HEK293 (cell line): ENCODE measurements around the gene FAM83E.

Experiments used
- CTCF ChIA-PET: fragments of 350-600 bp; formaldehyde crosslinking; extraction: SDS; loops from one replicate; lab custom pipeline; 2021; ENCODE audit warnings: antibody characterized with exemption; lab: Yijun Ruan, JAX
- POLR2A ChIA-PET: fragments of 300-600 bp; formaldehyde crosslinking; extraction: SDS; loops from one replicate; lab custom pipeline; 2020; ENCODE audit warnings: antibody characterized with exemption, inconsistent platforms; lab: Yijun Ruan, JAX
- H3K27ac ChIP-seq: fragments of 200-500 bp; sonication (Bioruptor generic); 2 replicates; pipeline ENCODE4 v1.5.1; 2014; ENCODE audit warnings: low read depth, low read length, control low read depth, inconsistent platforms; ENCODE audit errors: extremely low read depth
- H3K36me3 ChIP-seq, 2 experiments: fragments of 200-500 bp in 1 of 2; sonication (Bioruptor generic) in 1 of 2; 1 replicate in 1 of 2; 2 replicates in 1 of 2; pipeline ENCODE4 v1.5.1; 2014 to 2017; ENCODE audit warnings: inconsistent platforms in 2 of 2, low read length in 2 of 2; ENCODE audit not compliant: control insufficient read depth in 2 of 2, insufficient read depth in 1 of 2
- H3K4me1 ChIP-seq: fragments of 200-500 bp; sonication (Bioruptor generic); 2 replicates; pipeline ENCODE4 v1.5.1; 2014; ENCODE audit warnings: mild to moderate bottlenecking, low read length, inconsistent platforms; ENCODE audit not compliant: control insufficient read depth, insufficient read depth
- H3K4me3 ChIP-seq: 2 replicates; pipeline ENCODE4 v1.5.1; 2011; ENCODE audit warnings: low read depth, mild to moderate bottlenecking, control low read depth, low read length, moderate library complexity
- H3K9me3 ChIP-seq: fragments of 200-500 bp; sonication (Bioruptor generic); 2 replicates; pipeline ENCODE4 v1.5.1; 2014; ENCODE audit warnings: low read depth, low read length, inconsistent platforms; ENCODE audit not compliant: control insufficient read depth, insufficient read depth
- BCL11A ChIP-seq: fragments of 450-650 bp; formaldehyde crosslinking; IDR thresholded peaks from 2 replicates; pipeline ENCODE4 v1.5.1; 2016; ENCODE audit warnings: low read depth, missing biosample characterization, missing genetic modification characterization
- KLF16 ChIP-seq: fragments of 450-650 bp; formaldehyde crosslinking; IDR thresholded peaks from 2 replicates; pipeline ENCODE4 v1.5.1; 2017; ENCODE audit warnings: missing biosample characterization, missing genetic modification characterization
- PRDM1 ChIP-seq: fragments of 450-650 bp; formaldehyde crosslinking; IDR thresholded peaks from 2 replicates; pipeline ENCODE4; 2016; ENCODE audit warnings: missing biosample characterization, missing genetic modification characterization
- WT1 ChIP-seq: fragments of 450-650 bp; formaldehyde crosslinking; IDR thresholded peaks from 2 replicates; pipeline ENCODE4 v1.5.1; 2016; ENCODE audit warnings: missing biosample characterization, missing genetic modification characterization
- ZBTB17 ChIP-seq: fragments of 450-650 bp; formaldehyde crosslinking; IDR thresholded peaks from 2 replicates; pipeline ENCODE4 v1.5.1; 2016; ENCODE audit warnings: missing biosample characterization, missing genetic modification characterization
- ZBTB48 ChIP-seq: fragments of 450-650 bp; formaldehyde crosslinking; IDR thresholded peaks from 2 replicates; pipeline ENCODE4 v1.5.1; 2016; ENCODE audit warnings: missing biosample characterization, missing genetic modification characterization
- ZEB2 ChIP-seq: fragments of 450-650 bp; formaldehyde crosslinking; IDR thresholded peaks from 2 replicates; pipeline ENCODE4 v1.5.1; 2016; ENCODE audit warnings: missing biosample characterization, missing genetic modification characterization
- ZNF335 ChIP-seq: fragments of 450-650 bp; formaldehyde crosslinking; conservative IDR thresholded peaks from 2 replicates; pipeline ENCODE4 v1.5.1; 2016; ENCODE audit warnings: missing biosample characterization, missing genetic modification characterization
- ZNF341 ChIP-seq: fragments of 450-650 bp; formaldehyde crosslinking; IDR thresholded peaks from 2 replicates; pipeline ENCODE4; 2016; ENCODE audit warnings: low read depth, missing biosample characterization, missing genetic modification characterization
- ZNF362 ChIP-seq: fragments of 450-650 bp; formaldehyde crosslinking; IDR thresholded peaks from 2 replicates; pipeline ENCODE4 v1.5.1; 2016; ENCODE audit warnings: missing biosample characterization, missing genetic modification characterization
- ZNF366 ChIP-seq: fragments of 450-650 bp; formaldehyde crosslinking; conservative IDR thresholded peaks from 2 replicates; pipeline ENCODE4 v1.5.1; 2016; ENCODE audit warnings: missing biosample characterization, missing genetic modification characterization
- ZNF37A ChIP-seq: fragments of 450-650 bp; IDR thresholded peaks from 2 replicates; pipeline ENCODE4 v1.5.1; 2018; ENCODE audit warnings: missing biosample characterization, missing genetic modification characterization
- ZNF404 ChIP-seq: fragments of 450-650 bp; formaldehyde crosslinking; IDR thresholded peaks from 2 replicates; pipeline ENCODE4 v1.5.1; 2017; ENCODE audit warnings: missing biosample characterization, missing genetic modification characterization
- ZNF501 ChIP-seq: fragments of 450-650 bp; formaldehyde crosslinking; IDR thresholded peaks from 2 replicates; pipeline ENCODE4 v1.5.1; 2016; ENCODE audit warnings: missing biosample characterization, missing genetic modification characterization
- TF ChIP-seq, protein P1 (sequence below): fragments of 450-650 bp; formaldehyde crosslinking; IDR thresholded peaks from 2 replicates; pipeline ENCODE4 v1.5.1; 2016; ENCODE audit warnings: missing biosample characterization, missing genetic modification characterization
- TF ChIP-seq, protein P2 (sequence below): fragments of 450-650 bp; formaldehyde crosslinking; IDR thresholded peaks from 2 replicates; pipeline ENCODE4 v1.5.1; 2016; ENCODE audit warnings: missing biosample characterization, missing genetic modification characterization
- TF ChIP-seq, protein P3 (sequence below): fragments of 450-650 bp; formaldehyde crosslinking; IDR thresholded peaks from 2 replicates; pipeline ENCODE4 v1.5.1; 2016; ENCODE audit warnings: missing biosample characterization, missing genetic modification characterization

FAM83E gene

DNA sequence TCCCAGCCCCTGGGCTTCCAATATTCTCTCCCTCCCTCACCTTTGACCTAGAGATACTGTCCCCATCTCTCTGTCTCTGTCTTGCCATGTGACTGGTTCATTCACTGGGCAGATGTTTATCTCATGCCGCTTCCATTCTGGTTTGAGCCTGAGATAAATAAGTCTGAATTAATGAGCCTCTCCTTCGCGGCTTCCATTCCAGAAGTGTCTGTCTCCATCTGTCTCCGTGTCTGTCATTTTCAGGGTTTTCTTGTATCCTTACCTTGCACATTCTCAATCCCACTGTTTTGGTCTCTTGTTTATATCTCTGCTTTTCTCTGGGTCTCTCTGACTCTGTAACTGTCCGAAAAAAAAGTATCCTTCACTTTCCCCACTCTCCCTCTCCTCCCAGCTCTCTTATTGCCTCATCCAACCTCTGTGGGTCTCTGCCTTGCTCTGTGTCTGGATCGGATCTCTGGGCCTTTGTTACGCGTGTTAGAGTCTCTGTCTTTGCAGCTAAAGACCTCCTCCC, 8.7 kb upstream of the FAM83E start:
- no peak for TF ChIP-seq ZNF37A
- TF ChIP-seq WT1 (tag by site-specific recombination) = 0 out of 2 replicates have a peak, but pooled peaks have one; percentile 34
- TF ChIP-seq, protein P1, sequence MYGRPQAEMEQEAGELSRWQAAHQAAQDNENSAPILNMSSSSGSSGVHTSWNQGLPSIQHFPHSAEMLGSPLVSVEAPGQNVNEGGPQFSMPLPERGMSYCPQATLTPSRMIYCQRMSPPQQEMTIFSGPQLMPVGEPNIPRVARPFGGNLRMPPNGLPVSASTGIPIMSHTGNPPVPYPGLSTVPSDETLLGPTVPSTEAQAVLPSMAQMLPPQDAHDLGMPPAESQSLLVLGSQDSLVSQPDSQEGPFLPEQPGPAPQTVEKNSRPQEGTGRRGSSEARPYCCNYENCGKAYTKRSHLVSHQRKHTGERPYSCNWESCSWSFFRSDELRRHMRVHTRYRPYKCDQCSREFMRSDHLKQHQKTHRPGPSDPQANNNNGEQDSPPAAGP (tag by site-specific recombination) = peak; percentile 42; the same call in 1 of the 2 replicates
- TF ChIP-seq ZNF366 (tag by site-specific recombination) = peak; percentile 59
- no peak for TF ChIP-seq ZBTB48 (tag by site-specific recombination)
- peak; percentile 63; the same call in 1 of the 2 replicates for TF ChIP-seq ZNF501
- TF ChIP-seq ZNF362 (tag by site-specific recombination) = peak; percentile 41; the same call in 1 of the 2 replicates
- TF ChIP-seq, protein P2, sequence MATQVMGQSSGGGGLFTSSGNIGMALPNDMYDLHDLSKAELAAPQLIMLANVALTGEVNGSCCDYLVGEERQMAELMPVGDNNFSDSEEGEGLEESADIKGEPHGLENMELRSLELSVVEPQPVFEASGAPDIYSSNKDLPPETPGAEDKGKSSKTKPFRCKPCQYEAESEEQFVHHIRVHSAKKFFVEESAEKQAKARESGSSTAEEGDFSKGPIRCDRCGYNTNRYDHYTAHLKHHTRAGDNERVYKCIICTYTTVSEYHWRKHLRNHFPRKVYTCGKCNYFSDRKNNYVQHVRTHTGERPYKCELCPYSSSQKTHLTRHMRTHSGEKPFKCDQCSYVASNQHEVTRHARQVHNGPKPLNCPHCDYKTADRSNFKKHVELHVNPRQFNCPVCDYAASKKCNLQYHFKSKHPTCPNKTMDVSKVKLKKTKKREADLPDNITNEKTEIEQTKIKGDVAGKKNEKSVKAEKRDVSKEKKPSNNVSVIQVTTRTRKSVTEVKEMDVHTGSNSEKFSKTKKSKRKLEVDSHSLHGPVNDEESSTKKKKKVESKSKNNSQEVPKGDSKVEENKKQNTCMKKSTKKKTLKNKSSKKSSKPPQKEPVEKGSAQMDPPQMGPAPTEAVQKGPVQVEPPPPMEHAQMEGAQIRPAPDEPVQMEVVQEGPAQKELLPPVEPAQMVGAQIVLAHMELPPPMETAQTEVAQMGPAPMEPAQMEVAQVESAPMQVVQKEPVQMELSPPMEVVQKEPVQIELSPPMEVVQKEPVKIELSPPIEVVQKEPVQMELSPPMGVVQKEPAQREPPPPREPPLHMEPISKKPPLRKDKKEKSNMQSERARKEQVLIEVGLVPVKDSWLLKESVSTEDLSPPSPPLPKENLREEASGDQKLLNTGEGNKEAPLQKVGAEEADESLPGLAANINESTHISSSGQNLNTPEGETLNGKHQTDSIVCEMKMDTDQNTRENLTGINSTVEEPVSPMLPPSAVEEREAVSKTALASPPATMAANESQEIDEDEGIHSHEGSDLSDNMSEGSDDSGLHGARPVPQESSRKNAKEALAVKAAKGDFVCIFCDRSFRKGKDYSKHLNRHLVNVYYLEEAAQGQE = peak; percentile 12; the same call in 1 of the 2 replicates
- peak; percentile 93; the same call in 1 of the 2 replicates for TF ChIP-seq ZBTB17 (tag by site-specific recombination)
- TF ChIP-seq PRDM1 (tag by site-specific recombination) = peak; percentile 97
- TF ChIP-seq ZNF341 (tag by site-specific recombination) = no peak
- no peak for TF ChIP-seq BCL11A
- TF ChIP-seq, protein P3, sequence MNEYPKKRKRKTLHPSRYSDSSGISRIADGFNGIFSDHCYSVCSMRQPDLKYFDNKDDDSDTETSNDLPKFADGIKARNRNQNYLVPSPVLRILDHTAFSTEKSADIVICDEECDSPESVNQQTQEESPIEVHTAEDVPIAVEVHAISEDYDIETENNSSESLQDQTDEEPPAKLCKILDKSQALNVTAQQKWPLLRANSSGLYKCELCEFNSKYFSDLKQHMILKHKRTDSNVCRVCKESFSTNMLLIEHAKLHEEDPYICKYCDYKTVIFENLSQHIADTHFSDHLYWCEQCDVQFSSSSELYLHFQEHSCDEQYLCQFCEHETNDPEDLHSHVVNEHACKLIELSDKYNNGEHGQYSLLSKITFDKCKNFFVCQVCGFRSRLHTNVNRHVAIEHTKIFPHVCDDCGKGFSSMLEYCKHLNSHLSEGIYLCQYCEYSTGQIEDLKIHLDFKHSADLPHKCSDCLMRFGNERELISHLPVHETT = 0 out of 2 replicates have a peak, but pooled peaks have one; percentile 20
- TF ChIP-seq ZNF404 (tag by site-specific recombination) = 0 out of 2 replicates have a peak, but pooled peaks have one; percentile 37
- TF ChIP-seq KLF16 (tag by site-specific recombination) = peak; percentile 59; the same call in 1 of the 2 replicates
- TF ChIP-seq ZEB2 (tag by site-specific recombination) = peak; percentile 36; the same call in 1 of the 2 replicates
- TF ChIP-seq ZNF335 (tag by site-specific recombination) = peak; percentile 77
- Histone ChIP-seq H3K36me3 (peaks cover 0 to 19% of the 10 kb centered on the region in 2 experiments; a peak in 1 of 3 replicates), H3K4me3 (peak overlapping the region; percentile 17), H3K4me1 (peaks cover 10% of the 10 kb centered on the region), H3K27ac (peak overlapping the region; percentile 51), H3K9me3 (no peaks in the 10 kb centered on the region)
- POLR2A ChIA-PET = interaction anchor here (0.5 to 3.3 kb wide), 11 partner anchors 8 to 268 kb away, joined by 3 to 28 read pairs (median 4); partner anchors contain the start of genes DBP and FAM83E
- CTCF ChIA-PET = interaction anchor here (0.6 to 1.5 kb wide), 4 partner anchors 22 to 442 kb away, joined by 3 to 5 read pairs (median 4); partner anchors contain the start of gene CA11
